H9 (cell line): ENCODE data around the gene MSL3B.

ENCODE experiments used
- DNase-seq: peaks from one replicate; pipeline ENCODE4 v3.0.0-alpha.2; 2017
- H2AFZ ChIP-seq: one replicate; pipeline ENCODE4 v1.6.1; 2013; ENCODE audit warnings: mild to moderate bottlenecking, low read length, control low read depth, moderate library complexity
- H2AK5ac ChIP-seq: 2 replicates; pipeline ENCODE4 v1.6.1; 2013; ENCODE audit warnings: low read length, control low read depth, mixed read lengths; ENCODE audit not compliant: insufficient read length
- H2BK120ac ChIP-seq: one replicate; pipeline ENCODE4 v1.6.1; 2013; ENCODE audit warnings: low read depth, mild to moderate bottlenecking, low read length, control low read depth, inconsistent platforms; ENCODE audit not compliant: poor library complexity, severe bottlenecking
- H2BK12ac ChIP-seq: 2 replicates; pipeline ENCODE4 v1.6.1; 2013; ENCODE audit warnings: low read length, control low read depth, mixed read lengths, low read depth; ENCODE audit not compliant: insufficient read length
- H2BK15ac ChIP-seq: 2 replicates; pipeline ENCODE4 v1.6.1; 2013; ENCODE audit warnings: low read depth, low read length, control low read depth
- H2BK20ac ChIP-seq: one replicate; pipeline ENCODE4 v1.6.1; 2013; ENCODE audit warnings: low read depth, mild to moderate bottlenecking, low read length, control low read depth, inconsistent platforms; ENCODE audit not compliant: poor library complexity, severe bottlenecking
- H2BK5ac ChIP-seq: 2 replicates; pipeline ENCODE4 v1.6.1; 2013; ENCODE audit warnings: low read length, control low read depth, mixed read lengths; ENCODE audit not compliant: insufficient read length
- H3K14ac ChIP-seq: 2 replicates; pipeline ENCODE4 v1.6.1; 2013; ENCODE audit warnings: low read length, control low read depth; ENCODE audit not compliant: insufficient read depth
- H3K18ac ChIP-seq: 2 replicates; pipeline ENCODE4 v1.6.1; 2013; ENCODE audit warnings: low read depth, mild to moderate bottlenecking, mixed read lengths, low read length, control low read depth; ENCODE audit not compliant: insufficient read length
- H3K23ac ChIP-seq: 2 replicates; pipeline ENCODE4 v1.6.1; 2013; ENCODE audit warnings: low read length, control low read depth, mixed read lengths, low read depth; ENCODE audit not compliant: insufficient read length
- H3K23me2 ChIP-seq: 2 replicates; pipeline ENCODE4 v1.6.1; 2013; ENCODE audit warnings: low read depth, mild to moderate bottlenecking, mixed read lengths, low read length, control low read depth; ENCODE audit not compliant: insufficient read length, poor library complexity, severe bottlenecking
- H3K27ac ChIP-seq: 2 replicates; pipeline ENCODE4 v1.5.1; 2013; ENCODE audit warnings: low read length, control low read depth, mixed read lengths, low read depth; ENCODE audit not compliant: insufficient read length
- H3K27me3 ChIP-seq: 2 replicates; pipeline ENCODE4 v1.6.1; 2013; ENCODE audit warnings: low read length, control low read depth, inconsistent platforms; ENCODE audit not compliant: insufficient read depth
- H3K4ac ChIP-seq: 2 replicates; pipeline ENCODE4 v1.6.1; 2013; ENCODE audit warnings: low read depth, mild to moderate bottlenecking, control low read depth, inconsistent platforms, low read length, moderate library complexity
- H3K4me1 ChIP-seq: 2 replicates; pipeline ENCODE4 v1.6.1; 2013; ENCODE audit warnings: low read length, control low read depth, inconsistent platforms; ENCODE audit not compliant: insufficient read depth
- H3K4me2 ChIP-seq: 2 replicates; pipeline ENCODE4 v1.6.1; 2013; ENCODE audit warnings: low read length, control low read depth, mixed read lengths; ENCODE audit not compliant: insufficient read length, insufficient read depth
- H3K56ac ChIP-seq: 2 replicates; pipeline ENCODE4 v1.6.1; 2013; ENCODE audit warnings: low read depth, mild to moderate bottlenecking, mixed read lengths, low read length, control low read depth; ENCODE audit not compliant: insufficient read length
- H3K79me1 ChIP-seq: 2 replicates; pipeline ENCODE4 v1.6.1; 2013; ENCODE audit warnings: low read depth, mild to moderate bottlenecking, moderate library complexity, low read length, control low read depth, inconsistent platforms; ENCODE audit not compliant: insufficient read depth, poor library complexity, severe bottlenecking
- H3K79me2 ChIP-seq: 2 replicates; pipeline ENCODE4 v1.6.1; 2013; ENCODE audit warnings: low read length, control low read depth, inconsistent platforms; ENCODE audit not compliant: insufficient read depth
- H3K9ac ChIP-seq: 2 replicates; pipeline ENCODE4 v1.6.1; 2013; ENCODE audit warnings: low read length, control low read depth, mixed read lengths; ENCODE audit not compliant: insufficient read length; ENCODE audit errors: extremely low read depth
- H3K9me3 ChIP-seq: one replicate; pipeline ENCODE4 v1.6.1; 2013; ENCODE audit warnings: low read depth, low read length, inconsistent platforms; ENCODE audit not compliant: control insufficient read depth
- H3T11ph ChIP-seq: one replicate; pipeline ENCODE4 v1.6.1; 2013; ENCODE audit warnings: mild to moderate bottlenecking, low read length, control low read depth, inconsistent platforms
- H4K20me1 ChIP-seq: one replicate; pipeline ENCODE4 v1.6.1; 2013; ENCODE audit not compliant: control insufficient read depth, insufficient read length, insufficient read depth
- H4K5ac ChIP-seq: 2 replicates; pipeline ENCODE4 v1.6.1; 2013; ENCODE audit warnings: low read depth, mild to moderate bottlenecking, mixed read lengths, low read length, control low read depth; ENCODE audit not compliant: insufficient read length
- H4K8ac ChIP-seq: replicated peaks from 2 replicates; pipeline ENCODE4 v1.6.1; 2013; ENCODE audit warnings: low read length, control low read depth, mixed read lengths, low read depth; ENCODE audit not compliant: insufficient read length
- H4K91ac ChIP-seq: 2 replicates; pipeline ENCODE4 v1.6.1; 2013; ENCODE audit warnings: low read depth, mild to moderate bottlenecking, moderate library complexity, mixed read lengths, low read length, control low read depth; ENCODE audit not compliant: insufficient read length
- H3K27ac Mint-ChIP-seq, 3 experiments: 2 replicates in 2 of 3; 3 replicates in 1 of 3; pipeline ENCODE4 v1.8.0; 2020 to 2021; ENCODE audit warnings: mixed read lengths in 3 of 3, mild to moderate bottlenecking in 1 of 3, moderate library complexity in 1 of 3
- H3K27me3 Mint-ChIP-seq: 2 replicates; pipeline ENCODE4 v1.8.0; 2021; ENCODE audit warnings: low read depth, mild to moderate bottlenecking, moderate library complexity, mixed read lengths
- H3K36me3 Mint-ChIP-seq, 3 experiments: 2 replicates in 2 of 3; 3 replicates in 1 of 3; pipeline ENCODE4 v1.8.0; 2020 to 2021; ENCODE audit warnings: low read depth in 3 of 3, mixed read lengths in 3 of 3; ENCODE audit not compliant: insufficient read depth in 1 of 3
- H3K4me1 Mint-ChIP-seq, 2 experiments: 2 replicates each; pipeline ENCODE4 v1.8.0; 2020; ENCODE audit warnings: mixed read lengths in 2 of 2
- H3K4me3 Mint-ChIP-seq, 2 experiments: 2 replicates in 1 of 2; 3 replicates in 1 of 2; pipeline ENCODE4 v1.8.0; 2020 to 2021; ENCODE audit warnings: mild to moderate bottlenecking in 2 of 2, mixed read lengths in 2 of 2, moderate library complexity in 1 of 2
- H3K9me3 Mint-ChIP-seq, 2 experiments: 2 replicates in 1 of 2; 3 replicates in 1 of 2; pipeline ENCODE4 v1.8.0; 2020; ENCODE audit warnings: mild to moderate bottlenecking in 2 of 2, mixed read lengths in 2 of 2, moderate library complexity in 1 of 2
- CTCF ChIP-seq: fragments of 200-600 bp; sonication (generic); conservative IDR thresholded peaks from 3 replicates; pipeline ENCODE4 v1.8.0; 2021; ENCODE audit warnings: antibody characterized with exemption, mild to moderate bottlenecking
- WGBS: extraction: QIAGEN DNeasy Blood & Tissue Kit; methylation state at CpG from one replicate; pipeline ENCODE4 v1.1.7; 2013; ENCODE audit warnings: missing lambda C conversion rate, low lambda C conversion rate, mixed read lengths; ENCODE audit not compliant: insufficient read length; ENCODE audit errors: extremely low coverage; 5-methylcytosine and 5-hydroxymethylcytosine counted together

MSL3B gene

DNA sequence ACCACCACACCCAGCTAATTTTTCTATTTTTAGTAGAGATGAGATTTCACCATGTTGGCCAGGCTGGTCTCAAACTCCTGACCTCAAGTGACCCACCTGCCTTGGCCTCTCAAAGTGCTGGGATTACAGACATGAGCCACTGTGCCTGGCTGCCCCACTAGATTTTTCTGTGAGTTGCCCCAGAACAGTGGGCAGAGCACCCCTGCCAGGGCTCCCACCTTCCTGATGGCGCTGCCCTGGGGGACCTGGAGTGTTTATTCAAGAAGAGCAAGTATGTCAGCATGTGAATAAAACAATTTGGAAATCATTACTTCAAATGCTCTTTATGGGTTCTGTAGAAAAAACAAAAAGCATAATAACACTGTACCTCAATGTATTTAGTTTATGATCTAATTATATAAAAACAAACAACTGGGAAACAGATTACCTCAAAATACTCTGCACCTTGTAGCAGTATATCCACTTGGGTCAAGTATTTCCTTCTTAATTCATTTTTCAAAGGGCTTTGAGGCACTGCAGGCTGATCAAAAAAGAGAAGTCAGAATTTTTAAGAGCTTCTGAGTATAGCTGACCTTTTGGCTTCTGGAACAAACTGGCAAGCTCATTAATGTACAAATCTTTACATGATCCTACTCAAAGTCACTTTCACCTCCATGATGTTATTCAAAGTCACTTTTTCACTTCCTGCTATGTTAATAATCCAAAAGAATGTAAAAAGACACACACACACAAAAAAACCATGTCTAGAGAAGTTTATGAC is 22.7 kb downstream of the MSL3B start:
- TF ChIP-seq CTCF: no peak
- no peak overlapping the region for H4K91ac ChIP-seq
- no peaks in the 10 kb centered on the region for H3K27me3 ChIP-seq
- H2BK20ac ChIP-seq: no peak overlapping the region
- H4K20me1 ChIP-seq: no peaks in the 10 kb centered on the region
- no peak overlapping the region for H3K23ac ChIP-seq
- H3K4ac ChIP-seq: no peak overlapping the region
- no peak overlapping the region for H4K5ac ChIP-seq
- H3K79me1 ChIP-seq: peaks cover under 1% of the 10 kb centered on the region
- Mint-ChIP-seq H3K4me3 (no peak overlapping the region), H3K27me3 (no peaks in the 10 kb centered on the region), H3K36me3 (peaks cover 79 to 99% (median 96%) of the 10 kb centered on the region in 3 experiments), H3K4me1 (peaks cover 1 to 7% of the 10 kb centered on the region in 2 experiments; a peak in 3 of 4 replicates), H3K27ac (no peak overlapping the region), H3K9me3 (no peaks in the 10 kb centered on the region)
- H3K56ac ChIP-seq: no peak overlapping the region
- no peak overlapping the region for H3K18ac ChIP-seq
- no peaks in the 10 kb centered on the region for H3K23me2 ChIP-seq
- WGBS: no CpG with 5 or more reads among the region's 1 CpG
- H3K9ac ChIP-seq: no peak overlapping the region
- peaks cover 9% of the 10 kb centered on the region; the same call in 1 of the 2 replicates for H3K79me2 ChIP-seq
- no peak overlapping the region for H3K27ac ChIP-seq
- H3K14ac ChIP-seq: no peak overlapping the region
- H2BK12ac ChIP-seq: no peak overlapping the region
- H3K4me1 ChIP-seq: no peaks in the 10 kb centered on the region
- H3K4me2 ChIP-seq: no peak overlapping the region
- H3K9me3 ChIP-seq: no peaks in the 10 kb centered on the region
- no peak overlapping the region for H2BK120ac ChIP-seq
- no peak overlapping the region for H2BK5ac ChIP-seq
- no peak overlapping the region for H4K8ac ChIP-seq
- no peak overlapping the region for H2BK15ac ChIP-seq
- H2AK5ac ChIP-seq: no peak overlapping the region
- H2AFZ ChIP-seq: no peak overlapping the region
- DNase-seq: no peak
- no peak overlapping the region for H3T11ph ChIP-seq
